Omental fat pad (tissue), 4 donors: ENCODE data around the gene CACNG7. TPM values are rescaled to one million over a fixed set of nuclear protein-coding genes. Genes with fewer than 3 reads are reported as not detected.

Experiments
- ATAC-seq: fragments of 150-250 bp; one replicate; pipeline ENCODE4 v1.9.1; 2016; ENCODE audit warnings: mild to moderate bottlenecking, moderate library complexity; ENCODE audit not compliant: low FRiP score
- DNase-seq: peaks from one replicate; pipeline ENCODE4 v3.0.0-alpha.2; 2019; ENCODE audit warnings: low spot score
- total RNA-seq, 4 donors: library from RNA; depleted of rRNA; stranded (reverse); fragments of >200 nt; gene quantifications; one replicate each; pipeline ENCODE4 v1.1.0, GENCODE V29; 2016
- TF ChIP-seq, protein P1 (sequence below), 3 donors: fragments of 450-650 bp; IDR thresholded peaks; one replicate each; pipeline ENCODE4 v1.5.1; 2016 to 2017; ENCODE audit warnings: antibody characterized with exemption in 3 of 3, mild to moderate bottlenecking in 3 of 3, moderate library complexity in 2 of 3

Gene CACNG7
- total RNA-seq, 4 donors from 2014 or later: not detected

DNA sequence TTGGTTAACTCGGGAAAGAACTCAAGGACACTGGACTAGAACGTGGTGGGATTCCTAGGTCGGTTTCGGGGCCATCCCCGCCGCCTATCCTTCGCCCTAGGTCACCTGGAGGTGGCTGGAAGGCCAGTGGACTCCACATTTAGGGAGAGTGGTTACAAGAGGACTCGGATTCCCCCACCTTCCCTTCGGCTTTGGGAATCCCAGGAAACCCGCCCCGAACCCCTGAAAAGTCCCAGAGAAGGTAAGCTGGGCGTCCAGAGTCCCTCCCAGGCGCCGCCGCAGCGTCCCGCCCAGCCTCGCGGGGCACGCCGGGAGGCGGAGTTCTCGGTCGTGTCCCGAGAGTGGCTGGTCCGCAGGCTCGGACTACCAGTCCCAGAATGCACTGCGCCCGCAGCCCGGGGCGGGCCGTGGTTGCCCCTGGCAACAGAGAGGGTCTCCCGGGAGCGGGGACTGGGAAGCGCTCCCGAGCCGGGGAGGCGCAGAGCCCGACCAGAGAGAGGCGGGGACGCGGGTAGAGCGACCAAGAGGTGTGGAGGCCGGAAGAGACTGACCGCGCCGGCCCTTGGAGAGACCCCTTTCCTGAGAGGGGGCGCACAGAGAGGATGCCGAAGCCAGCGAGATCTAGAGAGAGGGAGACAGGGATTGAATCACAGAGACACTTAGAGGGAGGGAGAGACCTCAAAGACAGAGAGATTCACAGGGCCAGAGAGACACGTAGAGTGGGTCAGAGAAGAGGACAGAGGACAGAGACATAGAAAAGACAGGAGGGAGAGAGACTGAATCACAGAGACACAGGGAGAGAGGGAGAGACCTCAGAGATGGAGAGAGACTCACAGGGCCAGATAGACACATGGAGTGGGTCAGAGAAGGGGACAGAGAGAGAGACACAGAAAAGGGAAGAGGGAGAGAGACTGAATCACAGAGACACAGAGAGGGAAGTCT lies 29.7 kb upstream of the CACNG7 start:
- ATAC-seq: peak; percentile 94
- TF ChIP-seq, protein P1, sequence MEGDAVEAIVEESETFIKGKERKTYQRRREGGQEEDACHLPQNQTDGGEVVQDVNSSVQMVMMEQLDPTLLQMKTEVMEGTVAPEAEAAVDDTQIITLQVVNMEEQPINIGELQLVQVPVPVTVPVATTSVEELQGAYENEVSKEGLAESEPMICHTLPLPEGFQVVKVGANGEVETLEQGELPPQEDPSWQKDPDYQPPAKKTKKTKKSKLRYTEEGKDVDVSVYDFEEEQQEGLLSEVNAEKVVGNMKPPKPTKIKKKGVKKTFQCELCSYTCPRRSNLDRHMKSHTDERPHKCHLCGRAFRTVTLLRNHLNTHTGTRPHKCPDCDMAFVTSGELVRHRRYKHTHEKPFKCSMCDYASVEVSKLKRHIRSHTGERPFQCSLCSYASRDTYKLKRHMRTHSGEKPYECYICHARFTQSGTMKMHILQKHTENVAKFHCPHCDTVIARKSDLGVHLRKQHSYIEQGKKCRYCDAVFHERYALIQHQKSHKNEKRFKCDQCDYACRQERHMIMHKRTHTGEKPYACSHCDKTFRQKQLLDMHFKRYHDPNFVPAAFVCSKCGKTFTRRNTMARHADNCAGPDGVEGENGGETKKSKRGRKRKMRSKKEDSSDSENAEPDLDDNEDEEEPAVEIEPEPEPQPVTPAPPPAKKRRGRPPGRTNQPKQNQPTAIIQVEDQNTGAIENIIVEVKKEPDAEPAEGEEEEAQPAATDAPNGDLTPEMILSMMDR (IDR thresholded peaks at IDR 0.05): no peak
- peak; percentile 78 for DNase-seq

DNA sequence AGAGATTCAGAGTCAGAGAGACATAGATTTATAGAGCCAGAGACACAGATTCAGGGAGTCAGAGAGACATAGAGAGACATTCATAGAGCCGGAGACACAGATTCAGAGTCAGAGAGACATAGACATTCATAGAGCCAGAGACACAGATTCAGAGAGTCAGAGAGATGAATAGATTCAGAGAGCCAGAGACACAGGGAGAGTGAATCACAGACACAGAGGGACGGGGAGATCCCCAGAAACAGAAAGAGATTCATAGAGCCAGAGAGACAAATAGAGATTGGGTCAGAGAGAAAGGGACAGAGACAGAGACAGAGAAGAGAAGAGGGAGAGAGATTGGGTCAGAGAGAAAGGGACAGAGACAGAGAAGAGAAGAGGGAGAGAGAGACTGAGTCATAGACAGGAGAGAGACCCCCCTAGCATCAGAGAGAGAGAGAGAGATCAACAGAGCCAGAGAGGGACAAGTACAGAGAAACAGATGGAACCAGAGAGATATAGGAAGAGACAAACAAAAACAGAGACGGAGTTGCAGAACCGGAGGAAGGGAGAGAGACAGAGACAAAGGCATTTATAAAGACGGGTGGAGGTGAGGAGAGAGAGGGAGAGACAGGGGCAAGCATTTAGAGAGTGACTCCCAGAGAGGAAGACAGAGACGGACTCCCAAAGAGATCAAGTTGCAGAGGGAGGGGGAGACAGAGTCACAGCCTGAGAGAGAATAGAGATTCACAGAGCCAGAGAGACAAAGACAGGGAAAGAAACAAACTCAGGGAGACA lies 28.2 kb upstream of the CACNG7 start:
- ATAC-seq: no peak
- TF ChIP-seq, protein P1 (IDR thresholded peaks at IDR 0.05): no peak

DNA sequence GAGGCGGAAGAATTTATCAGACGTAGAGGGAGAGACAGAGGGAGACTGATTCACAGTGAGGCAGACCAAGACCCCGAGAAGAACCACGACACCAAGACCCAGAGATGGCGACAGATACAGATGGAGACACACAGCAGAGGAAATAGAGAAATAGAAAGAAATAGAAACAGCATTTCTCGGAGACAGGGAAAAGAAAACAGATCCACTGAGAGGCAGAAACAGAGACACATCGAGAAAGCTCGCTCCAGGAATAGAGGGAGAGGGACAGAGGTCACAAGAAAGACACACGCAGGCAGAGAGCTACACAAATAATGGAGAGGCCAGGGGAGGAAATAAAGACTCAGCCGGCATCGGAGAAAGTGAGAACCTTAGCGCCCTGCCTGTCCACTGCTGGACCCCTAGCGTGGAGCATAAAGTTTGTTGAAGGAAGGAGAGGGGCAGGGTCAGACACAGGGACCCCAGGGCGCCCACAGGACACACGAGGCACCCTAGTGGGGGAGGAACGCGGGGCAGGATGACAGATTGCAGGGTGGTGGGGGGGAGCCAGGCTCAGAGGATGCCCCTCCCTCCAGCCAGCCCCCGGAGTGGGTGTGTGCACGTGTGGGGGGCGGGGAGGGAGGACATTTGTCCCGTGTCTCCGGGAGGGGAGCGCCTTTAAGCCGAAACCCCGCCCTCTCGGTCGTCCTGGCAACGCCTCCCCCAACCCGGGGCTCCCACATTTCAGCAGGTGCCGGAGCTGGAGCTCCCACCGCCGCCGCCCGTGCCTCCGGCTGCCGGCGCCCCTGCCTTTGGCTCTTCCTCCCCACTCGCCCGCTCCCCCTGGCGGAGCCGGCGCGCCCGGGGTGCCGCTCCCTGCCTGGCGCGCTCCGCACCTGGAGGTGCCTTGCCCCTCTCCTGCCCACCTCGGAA lies 27.3 kb upstream of the CACNG7 start, which contains the start of gene PRKCG:
PRKCG (plus strand) TSS at position 716 of the 909 bp plus-strand sequence. CDS start 298 bp downstream, outside the sequence.
- TF ChIP-seq, protein P1 (IDR thresholded peaks at IDR 0.05): no peak
- DNase-seq: no peak
- ATAC-seq: no peak

More for the DNA sequence above, 28.2 kb upstream of the CACNG7 start:
- no peak for DNase-seq

DNA sequence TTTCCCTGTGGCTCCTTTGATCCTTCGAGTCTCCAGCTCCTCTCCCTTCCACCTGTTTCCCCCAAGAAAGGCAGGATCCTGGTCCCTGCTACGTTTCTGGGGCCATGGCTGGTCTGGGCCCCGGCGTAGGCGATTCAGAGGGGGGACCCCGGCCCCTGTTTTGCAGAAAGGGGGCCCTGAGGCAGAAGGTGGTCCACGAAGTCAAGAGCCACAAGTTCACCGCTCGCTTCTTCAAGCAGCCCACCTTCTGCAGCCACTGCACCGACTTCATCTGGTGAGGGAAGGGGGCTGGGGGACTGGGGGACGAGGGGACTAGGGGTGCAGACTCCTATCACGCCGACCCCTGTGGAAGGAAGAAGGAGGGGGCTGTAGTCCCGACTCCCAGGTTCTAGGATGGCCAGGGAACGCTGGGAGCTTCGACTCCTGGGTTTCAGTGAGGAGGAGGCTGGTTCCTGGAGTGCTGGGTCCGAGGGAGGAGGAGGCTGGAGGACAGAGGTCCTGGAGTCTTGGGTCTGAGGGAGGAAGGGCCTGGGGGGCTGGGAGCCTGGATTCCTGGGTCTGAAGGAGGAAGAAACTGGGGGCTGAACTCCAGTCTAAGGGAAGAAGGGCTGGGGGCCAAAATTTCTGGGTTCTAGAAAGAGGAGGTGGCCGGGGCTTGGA lies 26.6 kb upstream of the CACNG7 start:
- TF ChIP-seq, protein P1 (IDR thresholded peaks at IDR 0.05): no peak
- DNase-seq (no peak), ATAC-seq (no peak)

DNA sequence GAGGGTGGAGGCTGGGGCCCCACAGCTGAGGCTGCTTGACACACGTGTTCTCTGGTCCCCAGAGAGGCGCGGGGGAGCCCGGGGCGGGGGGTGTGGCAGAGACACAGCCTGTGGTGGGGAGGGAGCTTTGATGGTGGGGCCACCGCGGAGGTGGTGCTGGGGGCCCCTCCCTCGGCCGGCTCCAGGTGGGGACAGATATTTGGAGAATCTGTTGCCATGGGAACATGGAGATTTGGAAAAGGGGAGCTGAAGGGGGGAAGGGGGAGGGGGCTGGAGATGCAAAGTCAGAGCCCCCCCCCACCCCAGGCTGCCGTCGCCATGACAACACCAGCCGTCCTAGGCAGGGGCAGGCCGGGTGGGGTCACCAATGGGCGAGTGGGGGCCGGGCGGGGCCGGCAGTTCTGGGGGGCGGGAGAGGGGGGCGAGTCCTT lies 25.8 kb upstream of the CACNG7 start:
- DNase-seq: no peak
- no peak for ATAC-seq
- TF ChIP-seq, protein P1 (IDR thresholded peaks at IDR 0.05): no peak

DNA sequence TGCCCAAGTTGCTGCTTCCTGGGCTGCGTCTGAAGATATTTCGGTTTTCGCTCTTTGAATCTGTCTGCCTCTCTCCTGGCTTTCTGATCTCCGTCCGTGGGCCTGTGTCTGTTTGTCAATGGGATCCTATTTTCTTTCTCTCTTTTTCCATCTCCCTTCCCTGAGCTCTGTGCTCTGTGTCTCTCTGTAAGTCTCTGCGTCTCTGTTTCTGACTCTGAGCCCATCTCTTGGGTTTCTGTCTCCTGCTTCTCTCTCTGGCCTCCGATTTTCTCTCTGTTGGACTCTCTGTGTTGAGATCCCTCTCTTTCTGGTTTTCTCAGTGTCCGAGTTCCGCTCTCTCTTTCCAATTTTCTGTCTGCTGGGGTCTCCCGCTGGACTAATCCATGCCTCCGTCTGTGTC lies 25.3 kb upstream of the CACNG7 start:
- DNase-seq (no peak), ATAC-seq (no peak)
- TF ChIP-seq, protein P1 (IDR thresholded peaks at IDR 0.05): no peak
